ENCODE results near the gene RNF13. TPM values are rescaled to one million over a fixed set of nuclear protein-coding genes. Genes with fewer than 3 reads are reported as not detected.

RNF13 gene
- total RNA-seq, 3 donors from 2014 or later = 52.6 to 85.0 (median 64.9) TPM

DNA sequence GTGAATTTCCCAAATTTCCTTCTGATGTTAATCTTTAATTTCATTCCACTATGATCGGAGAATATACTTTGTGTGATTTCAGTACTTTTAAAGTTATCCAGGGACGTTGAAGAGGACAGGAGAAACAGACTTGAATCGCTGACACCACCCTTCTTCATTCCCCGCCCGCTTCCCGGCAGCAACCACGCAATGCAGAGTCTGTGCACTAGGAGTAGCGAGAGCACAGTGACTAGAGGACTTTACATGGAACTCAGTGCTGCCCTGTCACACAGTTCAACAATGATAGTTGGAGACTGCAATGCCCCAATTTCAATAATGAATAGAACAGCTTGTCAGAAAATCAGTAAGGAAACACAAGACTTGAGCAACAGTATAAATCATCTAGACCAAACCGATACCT is 73.9 kb downstream of the RNF13 start:
- DNase-seq = no peak
- ATAC-seq = no peak
- no peaks in the 10 kb centered on the region for H3K9me3 ChIP-seq
- TF ChIP-seq CTCF (IDR thresholded peaks at IDR 0.05) = no peak
- no peaks in the 10 kb centered on the region for H3K36me3 ChIP-seq (ENCODE audit: low read depth)
- no peaks in the 10 kb centered on the region for H3K4me1 ChIP-seq (ENCODE audit: low read depth)
- intact Hi-C loops (cut with DNase I, micrococcal nuclease) = no loop called here
- no peak overlapping the region for H3K4me3 ChIP-seq

DNA sequence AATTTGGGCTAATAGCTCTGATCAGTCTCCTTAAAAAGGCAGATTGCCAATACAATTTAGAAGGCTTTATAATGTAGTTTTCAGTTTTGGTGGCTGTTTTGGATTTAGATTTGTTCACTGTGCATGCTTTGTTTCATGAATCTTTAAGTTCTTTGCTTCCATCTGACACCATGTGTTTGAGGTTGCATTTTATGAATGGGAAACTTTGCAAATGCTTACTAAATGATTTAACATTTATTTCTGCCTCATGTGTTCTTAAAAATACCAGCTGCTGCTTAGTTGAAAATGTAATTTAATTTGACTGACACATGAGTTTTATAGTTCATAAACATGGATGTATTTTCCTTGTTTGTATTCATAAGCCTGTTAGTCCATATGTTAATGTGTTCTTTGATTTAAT is 78.6 kb downstream of the RNF13 start:
- no peaks in the 10 kb centered on the region for H3K36me3 ChIP-seq (ENCODE audit: low read depth)
- no peaks in the 10 kb centered on the region for H3K9me3 ChIP-seq
- no peak overlapping the region for H3K4me3 ChIP-seq
- no peaks in the 10 kb centered on the region for H3K4me1 ChIP-seq (ENCODE audit: low read depth)
- ATAC-seq (no peak), DNase-seq (no peak)
- TF ChIP-seq CTCF (IDR thresholded peaks at IDR 0.05) = no peak
- intact Hi-C loops (cut with DNase I, micrococcal nuclease) = no loop called here

DNA sequence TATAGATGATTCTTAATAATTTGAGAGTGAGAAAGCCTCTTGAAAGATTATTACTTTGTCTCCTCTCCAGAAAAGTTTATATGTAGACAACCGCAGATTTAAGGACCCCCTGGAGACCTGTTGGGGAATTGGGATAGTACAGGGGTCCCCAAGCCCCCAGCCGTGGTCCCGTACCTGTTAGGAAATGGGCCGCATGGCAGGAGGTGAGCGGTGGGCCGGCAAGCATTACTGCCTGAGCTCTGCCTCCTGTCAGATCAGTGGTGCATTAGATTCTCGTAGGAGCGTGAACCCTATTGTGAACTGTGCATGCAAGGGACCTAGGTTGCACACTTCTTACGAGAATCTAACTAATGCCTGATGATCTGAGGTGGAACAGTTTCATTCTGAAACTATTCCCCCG is 79.4 kb downstream of the RNF13 start:
- DNase-seq (no peak), ATAC-seq (no peak)
- no peaks in the 10 kb centered on the region for H3K9me3 ChIP-seq
- H3K4me1 ChIP-seq (ENCODE audit: low read depth) = no peaks in the 10 kb centered on the region
- TF ChIP-seq CTCF (IDR thresholded peaks at IDR 0.05) = no peak
- intact Hi-C loops (cut with DNase I, micrococcal nuclease) = no loop called here
- no peaks in the 10 kb centered on the region for H3K36me3 ChIP-seq (ENCODE audit: low read depth)
- H3K4me3 ChIP-seq = no peak overlapping the region

- ATAC-seq (no peak), DNase-seq (no peak)
- no peaks in the 10 kb centered on the region for H3K9me3 ChIP-seq
- no peak overlapping the region for H3K4me3 ChIP-seq
- intact Hi-C loops (cut with DNase I, micrococcal nuclease) = no loop called here
- H3K36me3 ChIP-seq (ENCODE audit: low read depth) = no peaks in the 10 kb centered on the region
- no peak for TF ChIP-seq CTCF (IDR thresholded peaks at IDR 0.05)
- no peaks in the 10 kb centered on the region for H3K4me1 ChIP-seq (ENCODE audit: low read depth)
Observed at GRCh38 chr3:149894205-149894604, 81.2 kb downstream of the RNF13 start.

GRCh38 chr3:149895339-149895738 is 82.3 kb downstream of the RNF13 start:
- DNase-seq (no peak), ATAC-seq (no peak)
- no peaks in the 10 kb centered on the region for H3K9me3 ChIP-seq
- no peaks in the 10 kb centered on the region for H3K4me1 ChIP-seq (ENCODE audit: low read depth)
- intact Hi-C loops (cut with DNase I, micrococcal nuclease) = no loop called here
- H3K36me3 ChIP-seq (ENCODE audit: low read depth) = no peaks in the 10 kb centered on the region
- no peak for TF ChIP-seq CTCF (IDR thresholded peaks at IDR 0.05)
- no peak overlapping the region for H3K4me3 ChIP-seq

- Histone ChIP-seq H3K4me3 (no peak overlapping the region), H3K4me1 (ENCODE audit: low read depth) (no peaks in the 10 kb centered on the region), H3K36me3 (ENCODE audit: low read depth) (no peaks in the 10 kb centered on the region), H3K9me3 (no peaks in the 10 kb centered on the region)
- no peak for TF ChIP-seq CTCF (IDR thresholded peaks at IDR 0.05)
- ATAC-seq = no peak
- DNase-seq = no peak
- intact Hi-C loops (cut with DNase I, micrococcal nuclease) = no loop called here
Observed at GRCh38 chr3:149895769-149896168, 82.8 kb downstream of the RNF13 start.

All from mucosa of descending colon (tissue), 3 donors.